ENCODE results near the gene FAM184B. TPM values are rescaled to one million over a fixed set of nuclear protein-coding genes. Genes with fewer than 3 reads are reported as not detected.

The FAM184B gene
- total and polyA plus RNA-seq, 2 of the 4 experiments (the other 2 are of a cell fraction), result 0.07 to 0.18 TPM

DNA sequence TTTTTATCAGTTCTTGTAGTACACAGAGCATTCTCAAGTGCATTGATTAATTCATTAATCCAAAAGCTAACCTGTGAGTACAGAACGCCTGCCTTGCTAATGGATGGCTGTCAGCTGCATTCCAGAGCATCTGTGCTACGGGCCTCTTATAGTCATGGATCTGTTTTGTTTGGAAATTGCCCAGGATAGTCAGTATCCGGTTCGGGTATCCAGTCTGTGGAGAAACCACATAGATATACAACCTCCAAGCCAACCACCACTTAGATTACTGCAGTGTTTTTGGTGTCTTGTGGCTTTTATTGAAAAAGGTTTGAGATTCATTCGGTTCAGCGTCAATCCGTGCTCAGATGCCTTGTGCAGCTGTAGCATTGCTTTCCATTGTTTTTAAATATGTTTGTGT is 200.5 kb downstream of the FAM184B start:
- TF ChIP-seq, protein P1, sequence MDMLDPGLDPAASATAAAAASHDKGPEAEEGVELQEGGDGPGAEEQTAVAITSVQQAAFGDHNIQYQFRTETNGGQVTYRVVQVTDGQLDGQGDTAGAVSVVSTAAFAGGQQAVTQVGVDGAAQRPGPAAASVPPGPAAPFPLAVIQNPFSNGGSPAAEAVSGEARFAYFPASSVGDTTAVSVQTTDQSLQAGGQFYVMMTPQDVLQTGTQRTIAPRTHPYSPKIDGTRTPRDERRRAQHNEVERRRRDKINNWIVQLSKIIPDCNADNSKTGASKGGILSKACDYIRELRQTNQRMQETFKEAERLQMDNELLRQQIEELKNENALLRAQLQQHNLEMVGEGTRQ (IDR thresholded peaks at IDR 0.05; ENCODE audit: low read depth, low read length), result no peak
- no peak for TF ChIP-seq MAZ (IDR thresholded peaks at IDR 0.05; ENCODE audit: borderline replicate concordance, low read depth, low read length)
- TF ChIP-seq NFE2L2 (IDR thresholded peaks at IDR 0.05; ENCODE audit: low read depth, low read length), result no peak
- TF ChIP-seq CHD1 (IDR thresholded peaks at IDR 0.05; ENCODE audit: low read depth, low read length), result no peak
- no peak for TF ChIP-seq BHLHE40 (IDR thresholded peaks at IDR 0.05; ENCODE audit: low read depth, low read length)
- TF ChIP-seq RAD21 (IDR thresholded peaks at IDR 0.05; ENCODE audit: low read length), result no peak
- TF ChIP-seq RCOR1 (IDR thresholded peaks at IDR 0.05; ENCODE audit: insufficient replicate concordance, low read length), result no peak
- TF ChIP-seq POLR2A (IDR thresholded peaks at IDR 0.05; ENCODE audit: low read depth, low read length), result no peak
- TF ChIP-seq FOS (IDR thresholded peaks at IDR 0.05; ENCODE audit: low read depth, low read length), result no peak
- TF ChIP-seq CEBPB (IDR thresholded peaks at IDR 0.05; ENCODE audit: low read depth, low read length), result no peak
- no peak for TF ChIP-seq SMC3 (IDR thresholded peaks at IDR 0.05; ENCODE audit: low read depth, low read length)
- TF ChIP-seq, protein P2, sequence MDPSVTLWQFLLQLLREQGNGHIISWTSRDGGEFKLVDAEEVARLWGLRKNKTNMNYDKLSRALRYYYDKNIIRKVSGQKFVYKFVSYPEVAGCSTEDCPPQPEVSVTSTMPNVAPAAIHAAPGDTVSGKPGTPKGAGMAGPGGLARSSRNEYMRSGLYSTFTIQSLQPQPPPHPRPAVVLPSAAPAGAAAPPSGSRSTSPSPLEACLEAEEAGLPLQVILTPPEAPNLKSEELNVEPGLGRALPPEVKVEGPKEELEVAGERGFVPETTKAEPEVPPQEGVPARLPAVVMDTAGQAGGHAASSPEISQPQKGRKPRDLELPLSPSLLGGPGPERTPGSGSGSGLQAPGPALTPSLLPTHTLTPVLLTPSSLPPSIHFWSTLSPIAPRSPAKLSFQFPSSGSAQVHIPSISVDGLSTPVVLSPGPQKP (IDR thresholded peaks at IDR 0.05; ENCODE audit: borderline replicate concordance, low read depth, low read length), result no peak
- no peak for TF ChIP-seq MAFK (IDR thresholded peaks at IDR 0.05; ENCODE audit: low read depth, low read length)
- TF ChIP-seq, protein P3, sequence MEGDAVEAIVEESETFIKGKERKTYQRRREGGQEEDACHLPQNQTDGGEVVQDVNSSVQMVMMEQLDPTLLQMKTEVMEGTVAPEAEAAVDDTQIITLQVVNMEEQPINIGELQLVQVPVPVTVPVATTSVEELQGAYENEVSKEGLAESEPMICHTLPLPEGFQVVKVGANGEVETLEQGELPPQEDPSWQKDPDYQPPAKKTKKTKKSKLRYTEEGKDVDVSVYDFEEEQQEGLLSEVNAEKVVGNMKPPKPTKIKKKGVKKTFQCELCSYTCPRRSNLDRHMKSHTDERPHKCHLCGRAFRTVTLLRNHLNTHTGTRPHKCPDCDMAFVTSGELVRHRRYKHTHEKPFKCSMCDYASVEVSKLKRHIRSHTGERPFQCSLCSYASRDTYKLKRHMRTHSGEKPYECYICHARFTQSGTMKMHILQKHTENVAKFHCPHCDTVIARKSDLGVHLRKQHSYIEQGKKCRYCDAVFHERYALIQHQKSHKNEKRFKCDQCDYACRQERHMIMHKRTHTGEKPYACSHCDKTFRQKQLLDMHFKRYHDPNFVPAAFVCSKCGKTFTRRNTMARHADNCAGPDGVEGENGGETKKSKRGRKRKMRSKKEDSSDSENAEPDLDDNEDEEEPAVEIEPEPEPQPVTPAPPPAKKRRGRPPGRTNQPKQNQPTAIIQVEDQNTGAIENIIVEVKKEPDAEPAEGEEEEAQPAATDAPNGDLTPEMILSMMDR (conservative IDR thresholded peaks at IDR 0.05; ENCODE audit: low read depth, low read length), result no peak
- no peak for TF ChIP-seq RFX5 (IDR thresholded peaks at IDR 0.05; ENCODE audit: low read depth, low read length)
- no peak for TF ChIP-seq MXI1 (IDR thresholded peaks at IDR 0.05; ENCODE audit: borderline replicate concordance, low read depth, low read length)
- DNase-seq, result peak; percentile 76
- no peak overlapping the region for H2AFZ ChIP-seq (replicated peaks; ENCODE audit: low read length, poor library complexity)
- H3K9ac ChIP-seq (ENCODE audit: low read depth, low read length), result no peak overlapping the region
- dilution Hi-C loops (cut with HindIII; ENCODE audit: low sequenced_read_pairs, unreplicated experiment) (no loop called here), in situ Hi-C loops (cut with MboI; ENCODE audit: low sequenced_read_pairs) (loop anchor here (5.0 to 25.0 kb wide), 3 partner anchors 36 to 431 kb away; partner anchors contain the start of genes DCAF16, LCORL and NCAPG), intact Hi-C loops (cut with micrococcal nuclease) (no loop called here)
- no peak overlapping the region for H3K23ac ChIP-seq (ENCODE audit: low read depth, low read length)
- no peak overlapping the region for H2BK20ac ChIP-seq (ENCODE audit: low read depth, low read length)
- no peak overlapping the region for H4K91ac ChIP-seq (ENCODE audit: insufficient read depth, low read depth, low read length)
- no peak overlapping the region for H3K18ac ChIP-seq (ENCODE audit: low read depth, low read length)
- H3K27ac ChIP-seq (ENCODE audit: insufficient read depth, low read length), result no peak overlapping the region
- H4K20me1 ChIP-seq (ENCODE audit: insufficient read depth, low read length), result no peaks in the 10 kb centered on the region; the same call in 1 of the 2 replicates
- no peak overlapping the region for H3K4me3 ChIP-seq (ENCODE audit: insufficient read depth, low read depth, low read length)
- H3K14ac ChIP-seq (replicated peaks; ENCODE audit: low read depth, low read length), result no peak overlapping the region
- H4K8ac ChIP-seq (ENCODE audit: low read depth in 2 of 2, low read length in 2 of 2), result no peak overlapping the region
- peaks cover 6% of the 10 kb centered on the region; the same call in 1 of the 2 replicates for H3K4me1 ChIP-seq (ENCODE audit: control insufficient read depth, insufficient read depth, low read length)
- WGBS, 2 experiments (ENCODE audit: extremely low coverage in 2 of 2, insufficient read length in 1 of 2), result 90% methylated on average over 3 of the region's 7 CpGs; no CpG with 5 or more reads in 1 of the 2 experiments
- no peak for ATAC-seq (ENCODE audit: low read depth)
- H2AK5ac ChIP-seq (ENCODE audit: low read depth, low read length), result no peak overlapping the region
- no peak overlapping the region for H3K4ac ChIP-seq (ENCODE audit: low read depth, low read length)
- no peak overlapping the region for H3K56ac ChIP-seq (ENCODE audit: extremely low read depth, insufficient read depth, low read length)
- peaks cover 3% of the 10 kb centered on the region for H3K9me1 ChIP-seq (ENCODE audit: insufficient read depth, low read length)
- no peak overlapping the region for H2BK15ac ChIP-seq (ENCODE audit: low read depth, low read length)
- BruUV-seq (replicated peaks), result no TSS peak
- H2BK120ac ChIP-seq (ENCODE audit: low read depth, low read length), result no peak overlapping the region
- no peak overlapping the region for H3K4me2 ChIP-seq (ENCODE audit: low read depth, low read length)
- no peak overlapping the region for H2BK5ac ChIP-seq (ENCODE audit: low read depth, low read length, poor library complexity, severe bottlenecking)
- H2AK9ac ChIP-seq (replicated peaks; ENCODE audit: low read depth, low read length, poor library complexity), result no peak overlapping the region
- ChIA-PET POLR2A (ENCODE audit: unreplicated experiment) (no interaction called here), CTCF (no interaction called here)
- no peaks in the 10 kb centered on the region for H3K27me3 ChIP-seq (ENCODE audit: control insufficient read depth, insufficient read depth, low read length)
- peaks cover 25% of the 10 kb centered on the region for H3K36me3 ChIP-seq (ENCODE audit: control insufficient read depth, insufficient read depth, low read length)
- H3K79me1 ChIP-seq (ENCODE audit: low read depth in 1 of 2, low read length in 2 of 2), result peaks cover 16 to 21% of the 10 kb centered on the region in 2 experiments
- H4K5ac ChIP-seq (ENCODE audit: low read depth, low read length), result no peak overlapping the region
- H3K9me3 ChIP-seq (ENCODE audit: control insufficient read depth, insufficient read depth, low read length), result no peaks in the 10 kb centered on the region
